ENCODE data around the gene KCNK2.

The KCNK2 gene

DNA sequence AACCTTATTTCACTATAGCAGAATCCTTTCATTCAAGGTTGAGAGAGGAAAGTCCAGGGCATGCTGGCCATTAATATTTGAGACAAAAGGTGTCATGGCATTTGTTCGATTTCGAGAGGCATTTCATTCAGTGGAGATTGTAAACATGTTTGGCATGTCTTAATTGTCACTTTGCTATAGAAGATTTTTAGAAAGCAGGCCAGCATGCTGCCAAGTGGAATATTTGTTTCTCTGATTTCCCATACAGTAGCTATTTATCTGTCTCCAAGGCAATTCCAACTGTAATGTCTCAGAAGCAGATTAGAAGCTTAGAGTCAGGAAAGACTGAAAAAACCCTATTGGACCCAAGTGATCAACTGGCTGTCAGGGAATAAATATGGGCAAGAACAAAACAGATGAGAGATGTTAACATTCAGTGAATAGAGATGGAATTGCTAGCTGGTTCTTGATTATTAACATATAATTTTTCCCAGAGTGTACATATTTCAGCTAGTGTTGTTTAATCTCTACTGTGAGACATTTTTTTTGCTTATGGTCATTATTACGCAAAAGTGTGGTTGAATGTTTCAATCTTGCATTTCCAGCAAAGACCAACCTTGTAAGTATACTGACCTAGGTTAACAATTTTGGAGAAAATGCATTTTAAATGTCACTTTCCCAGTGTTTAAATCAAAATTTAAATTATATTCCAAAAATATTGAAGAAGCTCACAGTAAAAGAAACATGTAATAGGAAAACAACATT lies 174.6 kb downstream of the KCNK2 start:
- no peaks in the 10 kb centered on the region for H3K9me3 ChIP-seq (ENCODE audit: control insufficient read depth, insufficient read depth, low read length)
- H3K9me2 ChIP-seq (replicated peaks; ENCODE audit: control insufficient read depth, low read length) = no peaks in the 10 kb centered on the region
- H3K4me1 ChIP-seq (ENCODE audit: control insufficient read depth, low read length) = no peaks in the 10 kb centered on the region
- H3K79me2 ChIP-seq (ENCODE audit: control insufficient read depth, low read length) = no peaks in the 10 kb centered on the region
- no peaks in the 10 kb centered on the region for H4K20me1 ChIP-seq (ENCODE audit: control insufficient read depth, insufficient read depth, low read depth, low read length)
- TF ChIP-seq EZH2phosphoT487 (IDR thresholded peaks at IDR 0.05; ENCODE audit: borderline replicate concordance, low read length) = no peak
- TF ChIP-seq, protein P1, sequence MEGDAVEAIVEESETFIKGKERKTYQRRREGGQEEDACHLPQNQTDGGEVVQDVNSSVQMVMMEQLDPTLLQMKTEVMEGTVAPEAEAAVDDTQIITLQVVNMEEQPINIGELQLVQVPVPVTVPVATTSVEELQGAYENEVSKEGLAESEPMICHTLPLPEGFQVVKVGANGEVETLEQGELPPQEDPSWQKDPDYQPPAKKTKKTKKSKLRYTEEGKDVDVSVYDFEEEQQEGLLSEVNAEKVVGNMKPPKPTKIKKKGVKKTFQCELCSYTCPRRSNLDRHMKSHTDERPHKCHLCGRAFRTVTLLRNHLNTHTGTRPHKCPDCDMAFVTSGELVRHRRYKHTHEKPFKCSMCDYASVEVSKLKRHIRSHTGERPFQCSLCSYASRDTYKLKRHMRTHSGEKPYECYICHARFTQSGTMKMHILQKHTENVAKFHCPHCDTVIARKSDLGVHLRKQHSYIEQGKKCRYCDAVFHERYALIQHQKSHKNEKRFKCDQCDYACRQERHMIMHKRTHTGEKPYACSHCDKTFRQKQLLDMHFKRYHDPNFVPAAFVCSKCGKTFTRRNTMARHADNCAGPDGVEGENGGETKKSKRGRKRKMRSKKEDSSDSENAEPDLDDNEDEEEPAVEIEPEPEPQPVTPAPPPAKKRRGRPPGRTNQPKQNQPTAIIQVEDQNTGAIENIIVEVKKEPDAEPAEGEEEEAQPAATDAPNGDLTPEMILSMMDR (IDR thresholded peaks at IDR 0.05; ENCODE audit: low read depth, low read length, poor library complexity, severe bottlenecking) = no peak
- H3K4me3 ChIP-seq (ENCODE audit: low read length) = no peak overlapping the region
- no peak overlapping the region for H3K27ac ChIP-seq (ENCODE audit: low read depth, low read length)
- H3F3A ChIP-seq (ENCODE audit: control insufficient read depth, insufficient read depth) = no peaks in the 10 kb centered on the region
- H3K36me3 ChIP-seq (ENCODE audit: control insufficient read depth, low read length) = no peaks in the 10 kb centered on the region
- H3K4me2 ChIP-seq (ENCODE audit: low read length) = no peak overlapping the region
- no peaks in the 10 kb centered on the region for H3K27me3 ChIP-seq (ENCODE audit: control insufficient read depth, low read length)

DNA sequence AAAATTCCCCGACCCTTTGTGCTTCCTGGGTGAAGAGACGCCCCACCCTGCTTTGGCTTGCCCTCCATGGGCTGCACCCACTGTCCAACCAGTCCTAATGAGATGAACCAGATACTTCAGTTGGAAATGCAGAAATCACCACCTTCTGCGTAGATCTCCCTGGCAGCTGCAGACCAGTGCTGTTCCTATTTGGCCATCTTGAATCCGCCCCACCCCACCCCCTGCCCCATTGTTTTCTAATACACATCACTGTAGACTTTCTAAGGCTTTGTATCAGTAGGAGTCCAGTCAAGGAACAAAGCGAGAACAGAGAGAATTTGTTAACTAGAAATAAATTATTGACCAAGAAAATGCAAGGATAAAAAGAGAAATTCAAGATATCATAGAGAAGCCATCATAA lies 178.2 kb downstream of the KCNK2 start:
- no peaks in the 10 kb centered on the region for H3F3A ChIP-seq (ENCODE audit: control insufficient read depth, insufficient read depth)
- no peaks in the 10 kb centered on the region for H3K9me2 ChIP-seq (replicated peaks; ENCODE audit: control insufficient read depth, low read length)
- H3K36me3 ChIP-seq (ENCODE audit: control insufficient read depth, low read length) = no peaks in the 10 kb centered on the region
- H3K27ac ChIP-seq (ENCODE audit: low read depth, low read length) = no peak overlapping the region
- no peak overlapping the region for H3K4me3 ChIP-seq (ENCODE audit: low read length)
- H3K4me2 ChIP-seq (ENCODE audit: low read length) = no peak overlapping the region
- H4K20me1 ChIP-seq (ENCODE audit: control insufficient read depth, insufficient read depth, low read depth, low read length) = no peaks in the 10 kb centered on the region
- H3K9me3 ChIP-seq (ENCODE audit: control insufficient read depth, insufficient read depth, low read length) = no peaks in the 10 kb centered on the region
- no peak for TF ChIP-seq EZH2phosphoT487 (IDR thresholded peaks at IDR 0.05; ENCODE audit: borderline replicate concordance, low read length)
- TF ChIP-seq, protein P1 (IDR thresholded peaks at IDR 0.05; ENCODE audit: low read depth, low read length, poor library complexity, severe bottlenecking) = no peak
- no peaks in the 10 kb centered on the region for H3K79me2 ChIP-seq (ENCODE audit: control insufficient read depth, low read length)
- no peaks in the 10 kb centered on the region for H3K27me3 ChIP-seq (ENCODE audit: control insufficient read depth, low read length)
- H3K4me1 ChIP-seq (ENCODE audit: control insufficient read depth, low read length) = no peaks in the 10 kb centered on the region

DNA sequence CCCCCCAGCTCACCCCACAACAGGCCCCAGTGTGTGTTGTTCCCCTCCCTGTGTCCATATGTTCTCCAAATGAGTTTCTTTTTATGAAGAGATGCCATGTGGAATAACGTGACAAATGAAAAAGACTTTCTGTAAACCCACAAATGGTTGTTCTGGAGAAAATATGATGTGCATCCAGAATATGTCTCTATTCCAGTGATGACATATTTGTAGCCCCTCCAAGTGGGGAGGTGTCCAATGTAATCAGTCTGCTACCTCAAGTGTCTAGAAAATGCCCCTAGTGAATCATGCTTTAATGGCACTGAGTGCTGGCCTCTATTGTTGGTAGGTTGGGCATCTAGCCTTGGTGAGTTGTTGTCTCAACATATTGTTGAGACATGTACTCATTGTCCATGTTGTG lies 179.6 kb downstream of the KCNK2 start:
- no peaks in the 10 kb centered on the region for H3K27me3 ChIP-seq (ENCODE audit: control insufficient read depth, low read length)
- H3F3A ChIP-seq (ENCODE audit: control insufficient read depth, insufficient read depth) = no peaks in the 10 kb centered on the region

More for the DNA sequence above, 179.6 kb downstream of the KCNK2 start:
- H3K79me2 ChIP-seq (ENCODE audit: control insufficient read depth, low read length) = no peaks in the 10 kb centered on the region
- no peak for TF ChIP-seq EZH2phosphoT487 (IDR thresholded peaks at IDR 0.05; ENCODE audit: borderline replicate concordance, low read length)
- TF ChIP-seq, protein P1 (IDR thresholded peaks at IDR 0.05; ENCODE audit: low read depth, low read length, poor library complexity, severe bottlenecking) = no peak
- H3K9me2 ChIP-seq (replicated peaks; ENCODE audit: control insufficient read depth, low read length) = no peaks in the 10 kb centered on the region
- H3K4me1 ChIP-seq (ENCODE audit: control insufficient read depth, low read length) = no peaks in the 10 kb centered on the region
- no peaks in the 10 kb centered on the region for H4K20me1 ChIP-seq (ENCODE audit: control insufficient read depth, insufficient read depth, low read depth, low read length)
- no peak overlapping the region for H3K27ac ChIP-seq (ENCODE audit: low read depth, low read length)
- no peak overlapping the region for H3K4me3 ChIP-seq (ENCODE audit: low read length)
- no peaks in the 10 kb centered on the region for H3K9me3 ChIP-seq (ENCODE audit: control insufficient read depth, insufficient read depth, low read length)
- no peaks in the 10 kb centered on the region for H3K36me3 ChIP-seq (ENCODE audit: control insufficient read depth, low read length)
- no peak overlapping the region for H3K4me2 ChIP-seq (ENCODE audit: low read length)
